IPS-18a (cell line): Measurements from ENCODE around the gene CTAGE4.
"Not testable (repeated sequence)": the region's sequence is repeated elsewhere in the genome, so short reads cannot be mapped to it uniquely, and the experiment has no call there.

Experiments
- H3K27ac ChIP-seq: one replicate; pipeline ENCODE4 v1.5.1; 2013; ENCODE audit warnings: low read length
- H3K27me3 ChIP-seq: one replicate; pipeline ENCODE4 v1.6.1; 2013; ENCODE audit warnings: mild to moderate bottlenecking, low read length; ENCODE audit not compliant: control insufficient read depth, insufficient read depth
- H3K36me3 ChIP-seq: one replicate; pipeline ENCODE4 v1.6.1; 2013; ENCODE audit warnings: low read depth, low read length; ENCODE audit not compliant: control insufficient read depth
- H3K4me1 ChIP-seq: one replicate; pipeline ENCODE4 v1.6.1; 2013; ENCODE audit warnings: low read depth, low read length; ENCODE audit not compliant: control insufficient read depth
- H3K4me3 ChIP-seq: one replicate; pipeline ENCODE4 v1.5.1; 2013; ENCODE audit warnings: low read length
- H3K9ac ChIP-seq: one replicate; pipeline ENCODE4 v1.6.1; 2013; ENCODE audit warnings: mild to moderate bottlenecking, low read length, moderate library complexity
- H3K9me3 ChIP-seq: one replicate; pipeline ENCODE4 v1.6.1; 2013; ENCODE audit warnings: low read depth, low read length; ENCODE audit not compliant: control insufficient read depth

Gene CTAGE4

GRCh38 chr7:144219149-144219548, 35.9 kb downstream of the CTAGE4 start:
- H3K36me3 ChIP-seq, H3K9ac ChIP-seq, H3K4me1 ChIP-seq, H3K9me3 ChIP-seq, H3K27me3 ChIP-seq, H3K27ac ChIP-seq, H3K4me3 ChIP-seq: not testable (repeated sequence)

GRCh38 chr7:144220531-144220930, 37.3 kb downstream of the CTAGE4 start:
- H3K27ac ChIP-seq, H3K9ac ChIP-seq, H3K9me3 ChIP-seq, H3K4me3 ChIP-seq, H3K36me3 ChIP-seq, H3K4me1 ChIP-seq, H3K27me3 ChIP-seq: not testable (repeated sequence)

- H3K36me3 ChIP-seq, H3K4me3 ChIP-seq, H3K9ac ChIP-seq, H3K27ac ChIP-seq, H3K9me3 ChIP-seq, H3K4me1 ChIP-seq, H3K27me3 ChIP-seq: not testable (repeated sequence)
These were observed 40.4 kb downstream of the CTAGE4 start for GRCh38 chr7:144223675-144224074.

GRCh38 chr7:144226866-144227265, 43.6 kb downstream of the CTAGE4 start:
- H3K9me3 ChIP-seq, H3K27ac ChIP-seq, H3K4me1 ChIP-seq, H3K36me3 ChIP-seq, H3K9ac ChIP-seq, H3K4me3 ChIP-seq, H3K27me3 ChIP-seq: not testable (repeated sequence)

GRCh38 chr7:144228810-144229209, 45.5 kb downstream of the CTAGE4 start:
- H3K36me3 ChIP-seq, H3K4me3 ChIP-seq, H3K27ac ChIP-seq, H3K27me3 ChIP-seq, H3K9ac ChIP-seq, H3K4me1 ChIP-seq, H3K9me3 ChIP-seq: not testable (repeated sequence)

- H3K4me3 ChIP-seq, H3K36me3 ChIP-seq, H3K27ac ChIP-seq, H3K27me3 ChIP-seq, H3K9ac ChIP-seq, H3K4me1 ChIP-seq, H3K9me3 ChIP-seq: not testable (repeated sequence)
These were observed 47.8 kb downstream of the CTAGE4 start for GRCh38 chr7:144231027-144231426.

DNA sequence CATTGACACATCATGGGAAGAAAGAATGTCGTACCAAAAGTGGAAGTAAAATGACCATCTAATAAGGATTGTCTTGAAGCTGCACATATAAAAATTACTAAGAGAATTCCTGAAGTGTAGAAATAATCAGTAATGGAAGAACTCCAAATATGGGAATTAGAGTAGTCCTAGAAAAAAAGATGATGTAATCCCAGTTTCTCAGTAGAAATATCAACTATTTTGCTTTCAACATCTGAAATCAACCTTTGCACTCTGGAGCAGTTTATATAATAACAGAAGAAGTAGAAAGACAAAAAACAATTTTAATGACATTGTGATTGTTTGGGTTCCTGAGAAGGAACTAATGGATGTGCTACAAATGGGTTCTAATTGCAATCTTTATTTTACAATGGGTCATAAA, 49.8 kb downstream of the CTAGE4 start:
- not testable (repeated sequence) for H3K27me3 ChIP-seq, H3K9me3 ChIP-seq, H3K4me1 ChIP-seq, H3K36me3 ChIP-seq, H3K4me3 ChIP-seq, H3K9ac ChIP-seq, H3K27ac ChIP-seq
